ENCODE results near the gene RBM11.

GRCh38 chr21:14229399-14229798 is 13.4 kb downstream of the RBM11 start:
- no peak for TF ChIP-seq SUZ12 (IDR thresholded peaks at IDR 0.05; ENCODE audit: extremely low read depth, insufficient read depth, insufficient read length)
- TF ChIP-seq ZNF274 (IDR thresholded peaks at IDR 0.05; ENCODE audit: low read depth, low read length) = no peak
- TF ChIP-seq YY1 (IDR thresholded peaks at IDR 0.05; ENCODE audit: insufficient read depth, insufficient read length) = no peak

Measured in NT2/D1 (cell line).